HCT116 (cell line): ENCODE results near the gene BAX. TPM values are rescaled to one million over a fixed set of nuclear protein-coding genes. Genes with fewer than 3 reads are reported as not detected.
"Not testable (repeated sequence)": the region's sequence is repeated elsewhere in the genome, so short reads cannot be mapped to it uniquely, and the experiment has no call there.

Source experiments
- ATAC-seq: fragments of 200-7000 bp; cut with Tn5 transposase; 2 replicates; pipeline ENCODE4 v1.9.1; 2020; ENCODE audit warnings: mild to moderate bottlenecking, moderate library complexity
- BruUV-seq: library from RNA; stranded (reverse); fragments of 400-500 nt; replicated peaks from 2 replicates; lab custom pipeline; 2021; lab: Mats Ljungman, UMichigan
- CTCF ChIA-PET: fragments of 300-600 bp; sonication (Branson Sonifier 250); formaldehyde crosslinking; loops from one replicate; lab custom pipeline; 2021; ENCODE audit warnings: antibody characterized with exemption; lab: Charles Lee
- POLR2A ChIA-PET: fragments of 300-600, 350-600 bp; sonication (Branson Sonifier 250); formaldehyde crosslinking; loops from one replicate; lab custom pipeline; 2021; ENCODE audit warnings: antibody characterized with exemption; lab: Charles Lee
- RAD21 ChIA-PET, 2 experiments: fragments of 300-600 bp; sonication (Branson Sonifier 250); formaldehyde crosslinking; loops; one replicate each; lab custom pipeline; 2023; ENCODE audit warnings: low total read pairs in 2 of 2; ENCODE audit not compliant: uncharacterized antibody in 2 of 2, unreplicated experiment in 2 of 2, low non-redundant PET in 1 of 2; lab: Charles Lee
- DNase-seq: peaks from one replicate; pipeline ENCODE4 v3.0.0-alpha.2; 2010; ENCODE audit warnings: low read depth, low spot score
- H2AFZ ChIP-seq: fragments of 200-600 bp; shearing (Covaris generic), sonication (generic); 2 replicates; pipeline ENCODE4 v1.6.1; 2017; ENCODE audit warnings: low read depth, mixed run types, mixed read lengths, antibody characterized with exemption, low read length; ENCODE audit not compliant: poor library complexity, severe bottlenecking
- H3K27ac ChIP-seq: 2 replicates; pipeline ENCODE4 v1.5.1; 2012; ENCODE audit warnings: low read depth, low read length
- H3K27me3 ChIP-seq: fragments of 200-600 bp; sonication (generic); 2 replicates; pipeline ENCODE4 v1.6.1; 2016; ENCODE audit warnings: mixed run types, low read length, mixed read lengths; ENCODE audit not compliant: insufficient read depth
- H3K36me3 ChIP-seq, 2 experiments: fragments of 200-500 bp in 1 of 2; fragments of 200-600 bp in 1 of 2; sonication (Bioruptor generic) in 1 of 2; sonication (generic) in 1 of 2; 2 replicates each; pipeline versions ENCODE4 v1.5.1 to v1.6.1; 2014 to 2016; ENCODE audit warnings: low read length in 2 of 2, inconsistent platforms in 1 of 2, mixed read lengths in 1 of 2, mixed run types in 1 of 2; ENCODE audit not compliant: insufficient read depth in 2 of 2, control insufficient read depth in 1 of 2
- H3K4me1 ChIP-seq, 2 experiments: fragments of 200-600 bp in 1 of 2; sonication (generic) in 1 of 2; 2 replicates each; pipeline versions ENCODE4 v1.5.1 to v1.6.1; 2012 to 2017; ENCODE audit warnings: low read length in 2 of 2, inconsistent platforms in 1 of 2, mild to moderate bottlenecking in 1 of 2, mixed read lengths in 1 of 2, mixed run types in 1 of 2, moderate library complexity in 1 of 2; ENCODE audit not compliant: insufficient read depth in 2 of 2, control insufficient read depth in 1 of 2
- H3K4me2 ChIP-seq: fragments of 200-600 bp; sonication (generic); 2 replicates; pipeline ENCODE4 v1.6.1; 2017; ENCODE audit warnings: mixed run types, low read length, mixed read lengths
- H3K4me3 ChIP-seq, 2 experiments: fragments of 200-600 bp in 1 of 2; sonication (generic) in 1 of 2; replicated peaks in 1 of 2; 2 replicates each; pipeline ENCODE4 v1.5.1; 2011 to 2016; ENCODE audit warnings: low read length in 2 of 2, control low read depth in 1 of 2, low read depth in 1 of 2, mild to moderate bottlenecking in 1 of 2, mixed read lengths in 1 of 2, mixed run types in 1 of 2
- H3K79me2 ChIP-seq: fragments of 200-600 bp; sonication (generic); 2 replicates; pipeline ENCODE4 v1.6.1; 2017; ENCODE audit warnings: mild to moderate bottlenecking, mixed run types, low read length, moderate library complexity, mixed read lengths; ENCODE audit not compliant: insufficient read depth
- H3K9ac ChIP-seq: fragments of 200-600 bp; sonication (generic); 2 replicates; pipeline ENCODE4 v1.6.1; 2016; ENCODE audit warnings: low read length, mixed read lengths
- H3K9me2 ChIP-seq: fragments of 200-600 bp; sonication (generic), shearing (Covaris generic); 2 replicates; pipeline ENCODE4 v1.6.1; 2017; ENCODE audit warnings: mixed run types, mild to moderate bottlenecking, moderate library complexity; ENCODE audit not compliant: insufficient read depth
- H3K9me3 ChIP-seq, 2 experiments: fragments of 200-500 bp in 1 of 2; fragments of 200-600 bp in 1 of 2; sonication (Bioruptor generic) in 1 of 2; sonication (generic) in 1 of 2; 2 replicates each; pipeline ENCODE4 v1.6.1; 2014 to 2017; ENCODE audit warnings: low read length in 2 of 2, mixed read lengths in 2 of 2, inconsistent platforms in 1 of 2, low read depth in 1 of 2, mild to moderate bottlenecking in 1 of 2, mixed run types in 1 of 2, moderate library complexity in 1 of 2; ENCODE audit not compliant: control insufficient read depth in 1 of 2, insufficient read depth in 1 of 2
- H4K20me1 ChIP-seq: fragments of 200-600 bp; sonication (generic), shearing (Covaris generic); 2 replicates; pipeline ENCODE4 v1.6.1; 2017; ENCODE audit warnings: mixed run types, mild to moderate bottlenecking, moderate library complexity; ENCODE audit not compliant: insufficient read depth
- CBX3 ChIP-seq: IDR thresholded peaks from 2 replicates; pipeline ENCODE4 v1.6.1; 2012; ENCODE audit warnings: low read depth
- CTCF ChIP-seq, 3 experiments: fragments of 200-600 bp in 1 of 3; sonication (generic) in 1 of 3; IDR thresholded peaks in 2 of 3; conservative IDR thresholded peaks in 1 of 3; 2 replicates each; pipeline ENCODE4 v1.5.1; 2012 to 2017; ENCODE audit warnings: low read depth in 2 of 3, low read length in 2 of 3, antibody characterized with exemption in 1 of 3, borderline replicate concordance in 1 of 3, control low read depth in 1 of 3, mild to moderate bottlenecking in 1 of 3, mixed read lengths in 1 of 3, mixed run types in 1 of 3, moderate library complexity in 1 of 3; ENCODE audit not compliant: insufficient read depth in 1 of 3
- POLR2A ChIP-seq: IDR thresholded peaks from 2 replicates; pipeline ENCODE4 v1.7.0; 2011; ENCODE audit warnings: borderline replicate concordance; ENCODE audit not compliant: insufficient read depth, insufficient read length; ENCODE audit errors: extremely low read depth
- TCF7L2 ChIP-seq: IDR thresholded peaks from 2 replicates; pipeline ENCODE4 v1.7.0; 2011; ENCODE audit warnings: borderline replicate concordance, inconsistent platforms; ENCODE audit not compliant: insufficient read depth, insufficient read length; ENCODE audit errors: extremely low read depth
- YY1 ChIP-seq: IDR thresholded peaks from 2 replicates; pipeline ENCODE4 v1.6.1; 2011; ENCODE audit warnings: low read length, low read depth, moderate library complexity, mild to moderate bottlenecking; ENCODE audit not compliant: insufficient replicate concordance; ENCODE audit errors: extremely low read depth
- ZNF274 ChIP-seq: fragments of 200-500 bp; sonication (Bioruptor generic); IDR thresholded peaks from 2 replicates; pipeline ENCODE4 v1.6.1; 2014; ENCODE audit warnings: mild to moderate bottlenecking, low read depth, low read length, inconsistent platforms
- intact Hi-C: fragments of 100-400 bp; cut with micrococcal nuclease; formaldehyde crosslinking; loops from 2 replicates; pipeline ENCODE4 v1.10.0; 2022
- total RNA-seq: library from RNA; stranded (reverse); gene quantifications from one replicate; pipeline ENCODE4 v1.2.1, GENCODE V29; 2021; ENCODE audit not compliant: unreplicated experiment
- TF ChIP-seq, protein P1 (sequence below): IDR thresholded peaks from 2 replicates; pipeline ENCODE4 v1.6.1; 2012; ENCODE audit warnings: low read depth

The BAX gene
- total RNA-seq, 1 experiment from 2014 or later: 96.4 TPM

DNA sequence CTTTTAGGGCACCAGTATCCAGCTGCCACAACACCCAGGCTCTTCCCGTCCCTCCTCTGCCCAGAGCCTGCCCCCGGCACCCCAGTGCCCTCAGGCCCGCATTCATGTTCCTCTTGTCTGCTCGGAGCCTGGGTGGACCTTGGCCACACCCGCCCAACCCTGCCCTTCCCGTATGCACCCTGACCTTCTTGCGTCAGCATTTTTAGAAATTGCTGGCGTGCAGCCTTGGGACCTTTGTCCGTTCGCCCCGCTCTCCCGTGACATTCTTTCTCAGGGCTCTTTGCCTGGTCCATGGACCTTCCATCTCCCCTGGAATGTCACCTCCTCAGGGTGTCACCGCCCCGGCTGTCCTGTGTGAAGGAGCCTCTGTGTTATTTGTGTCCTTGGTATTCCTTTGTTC, 47.0 kb upstream of the BAX start:
- Histone ChIP-seq H2AFZ (no peak overlapping the region), H3K9me2 (no peaks in the 10 kb centered on the region), H3K4me1 (no peaks in the 10 kb centered on the region), H3K9me3 (no peaks in the 10 kb centered on the region), H4K20me1 (no peaks in the 10 kb centered on the region), H3K27me3 (no peaks in the 10 kb centered on the region), H3K27ac (no peak overlapping the region), H3K79me2 (no peaks in the 10 kb centered on the region), H3K36me3 (peaks cover 10 to 12% of the 10 kb centered on the region in 2 experiments; a peak in 3 of 4 replicates), H3K4me3 (no peak overlapping the region), H3K4me2 (no peak overlapping the region), H3K9ac (no peak overlapping the region)
- ATAC-seq (no peak), DNase-seq (no peak)
- ChIA-PET POLR2A (no interaction called here), RAD21 (no interaction called here), CTCF (no interaction called here)
- intact Hi-C loops: no loop called here
- TF ChIP-seq, protein P1, sequence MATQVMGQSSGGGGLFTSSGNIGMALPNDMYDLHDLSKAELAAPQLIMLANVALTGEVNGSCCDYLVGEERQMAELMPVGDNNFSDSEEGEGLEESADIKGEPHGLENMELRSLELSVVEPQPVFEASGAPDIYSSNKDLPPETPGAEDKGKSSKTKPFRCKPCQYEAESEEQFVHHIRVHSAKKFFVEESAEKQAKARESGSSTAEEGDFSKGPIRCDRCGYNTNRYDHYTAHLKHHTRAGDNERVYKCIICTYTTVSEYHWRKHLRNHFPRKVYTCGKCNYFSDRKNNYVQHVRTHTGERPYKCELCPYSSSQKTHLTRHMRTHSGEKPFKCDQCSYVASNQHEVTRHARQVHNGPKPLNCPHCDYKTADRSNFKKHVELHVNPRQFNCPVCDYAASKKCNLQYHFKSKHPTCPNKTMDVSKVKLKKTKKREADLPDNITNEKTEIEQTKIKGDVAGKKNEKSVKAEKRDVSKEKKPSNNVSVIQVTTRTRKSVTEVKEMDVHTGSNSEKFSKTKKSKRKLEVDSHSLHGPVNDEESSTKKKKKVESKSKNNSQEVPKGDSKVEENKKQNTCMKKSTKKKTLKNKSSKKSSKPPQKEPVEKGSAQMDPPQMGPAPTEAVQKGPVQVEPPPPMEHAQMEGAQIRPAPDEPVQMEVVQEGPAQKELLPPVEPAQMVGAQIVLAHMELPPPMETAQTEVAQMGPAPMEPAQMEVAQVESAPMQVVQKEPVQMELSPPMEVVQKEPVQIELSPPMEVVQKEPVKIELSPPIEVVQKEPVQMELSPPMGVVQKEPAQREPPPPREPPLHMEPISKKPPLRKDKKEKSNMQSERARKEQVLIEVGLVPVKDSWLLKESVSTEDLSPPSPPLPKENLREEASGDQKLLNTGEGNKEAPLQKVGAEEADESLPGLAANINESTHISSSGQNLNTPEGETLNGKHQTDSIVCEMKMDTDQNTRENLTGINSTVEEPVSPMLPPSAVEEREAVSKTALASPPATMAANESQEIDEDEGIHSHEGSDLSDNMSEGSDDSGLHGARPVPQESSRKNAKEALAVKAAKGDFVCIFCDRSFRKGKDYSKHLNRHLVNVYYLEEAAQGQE: no peak
- no peak for TF ChIP-seq CBX3
- no peak for TF ChIP-seq POLR2A
- TF ChIP-seq ZNF274: no peak
- no peak for TF ChIP-seq TCF7L2
- no peak for TF ChIP-seq YY1
- TF ChIP-seq CTCF (IDR thresholded peaks at IDR 0.05 in 2 of 3, conservative IDR thresholded peaks at IDR 0.05 in 1 of 3; ENCODE audit: borderline replicate concordance in 1 of 3, insufficient read depth in 1 of 3, low read depth in 2 of 3, low read length in 2 of 3): no peak
- BruUV-seq: no TSS peak

GRCh38 chr19:48909424-48910077, 45.1 kb upstream of the BAX start:
- ATAC-seq, BruUV-seq, CTCF ChIA-PET: not testable (repeated sequence)

More at GRCh38 chr19:48909424-48910077, 45.1 kb upstream of the BAX start:
- H3K4me2 ChIP-seq, H3K79me2 ChIP-seq, H3K4me1 ChIP-seq, H3K4me3 ChIP-seq, RAD21 ChIA-PET, H3K27me3 ChIP-seq, H3K9me2 ChIP-seq, H4K20me1 ChIP-seq, H3K27ac ChIP-seq, H3K9ac ChIP-seq, POLR2A ChIA-PET, H3K9me3 ChIP-seq, DNase-seq, H2AFZ ChIP-seq, intact Hi-C loops: not testable (repeated sequence)
- peaks cover 10 to 18% of the 10 kb centered on the region in 2 experiments for H3K36me3 ChIP-seq
